ENCODE measurements around the gene ADGRA3.

- no peak for TF ChIP-seq ELF1 (IDR thresholded peaks at IDR 0.05)
- TF ChIP-seq CTCF (IDR thresholded peaks at IDR 0.05): no peak
- no peak for TF ChIP-seq IRF3 (IDR thresholded peaks at IDR 0.05; ENCODE audit: low read depth, low read length)
- no peak for TF ChIP-seq REST (IDR thresholded peaks at IDR 0.05; ENCODE audit: low read depth, low read length)
- no peak for TF ChIP-seq TAF1 (IDR thresholded peaks at IDR 0.05; ENCODE audit: borderline replicate concordance, low read depth, low read length)
- no peak for TF ChIP-seq JUND (IDR thresholded peaks at IDR 0.05)
- no peak for TF ChIP-seq RFX5 (IDR thresholded peaks at IDR 0.05; ENCODE audit: low read length)
- TF ChIP-seq POLR2AphosphoS5 (IDR thresholded peaks at IDR 0.05; ENCODE audit: low read depth, low read length): no peak
- TF ChIP-seq MAX (IDR thresholded peaks at IDR 0.05; ENCODE audit: low read depth): no peak
- TF ChIP-seq EP300 (IDR thresholded peaks at IDR 0.05; ENCODE audit: borderline replicate concordance in 1 of 2, low read depth in 1 of 2, low read length in 1 of 2): no peak
- TF ChIP-seq EZH2phosphoT487 (IDR thresholded peaks at IDR 0.05; ENCODE audit: borderline replicate concordance, low read depth): no peak
- no peak for TF ChIP-seq FOXJ3 (CRISPR knock-in tag; IDR thresholded peaks at IDR 0.05)
Observed at GRCh38 chr4:22482250-22483127, 33.4 kb downstream of the ADGRA3 start.
